ENCODE results near the gene S100A16.

- TF ChIP-seq, protein P1, sequence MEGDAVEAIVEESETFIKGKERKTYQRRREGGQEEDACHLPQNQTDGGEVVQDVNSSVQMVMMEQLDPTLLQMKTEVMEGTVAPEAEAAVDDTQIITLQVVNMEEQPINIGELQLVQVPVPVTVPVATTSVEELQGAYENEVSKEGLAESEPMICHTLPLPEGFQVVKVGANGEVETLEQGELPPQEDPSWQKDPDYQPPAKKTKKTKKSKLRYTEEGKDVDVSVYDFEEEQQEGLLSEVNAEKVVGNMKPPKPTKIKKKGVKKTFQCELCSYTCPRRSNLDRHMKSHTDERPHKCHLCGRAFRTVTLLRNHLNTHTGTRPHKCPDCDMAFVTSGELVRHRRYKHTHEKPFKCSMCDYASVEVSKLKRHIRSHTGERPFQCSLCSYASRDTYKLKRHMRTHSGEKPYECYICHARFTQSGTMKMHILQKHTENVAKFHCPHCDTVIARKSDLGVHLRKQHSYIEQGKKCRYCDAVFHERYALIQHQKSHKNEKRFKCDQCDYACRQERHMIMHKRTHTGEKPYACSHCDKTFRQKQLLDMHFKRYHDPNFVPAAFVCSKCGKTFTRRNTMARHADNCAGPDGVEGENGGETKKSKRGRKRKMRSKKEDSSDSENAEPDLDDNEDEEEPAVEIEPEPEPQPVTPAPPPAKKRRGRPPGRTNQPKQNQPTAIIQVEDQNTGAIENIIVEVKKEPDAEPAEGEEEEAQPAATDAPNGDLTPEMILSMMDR (IDR thresholded peaks at IDR 0.05): no peak
- no peak for TF ChIP-seq POLR2A (IDR thresholded peaks at IDR 0.05)
Observed at GRCh38 chr1:153577624-153578051, 35.3 kb downstream of the S100A16 start.

Data from Peyer's patch (tissue), 4 donors.